GM12878 (cell line): ENCODE measurements around the gene MCF2L2. TPM values are rescaled to one million over a fixed set of nuclear protein-coding genes. Genes with fewer than 3 reads are reported as not detected.

Source experiments
- ATAC-seq: fragments of 200-7000 bp; cut with Tn5 transposase; 3 replicates; pipeline ENCODE4 v1.9.1; 2020; ENCODE audit warnings: mild to moderate bottlenecking, moderate library complexity
- BruUV-seq: library from RNA; stranded (reverse); fragments of 400-500 nt; replicated peaks from 2 replicates; lab custom pipeline; 2021; lab: Mats Ljungman, UMichigan
- CTCF ChIA-PET: fragments of 300-600 bp; sonication (Branson Sonifier 250); formaldehyde crosslinking; extraction: SDS; loops from one replicate; lab custom pipeline; 2021; ENCODE audit warnings: inconsistent platforms; lab: Yijun Ruan, JAX
- POLR2A ChIA-PET: fragments of 350-600 bp; formaldehyde crosslinking; extraction: SDS; loops from one replicate; lab custom pipeline; 2021; ENCODE audit warnings: inconsistent platforms; lab: Charles Lee
- RAD21 ChIA-PET: fragments of 300-600 bp; sonication (Branson Sonifier 250); formaldehyde crosslinking; loops from one replicate; lab custom pipeline; 2023; ENCODE audit warnings: antibody characterized with exemption; ENCODE audit not compliant: unreplicated experiment; lab: Charles Lee
- SMC1A ChIA-PET: fragments of 300-600 bp; sonication (Branson Sonifier 250); formaldehyde crosslinking; loops from one replicate; lab custom pipeline; 2023; ENCODE audit not compliant: unreplicated experiment, uncharacterized antibody; lab: Charles Lee
- DNase-seq: peaks from one replicate; pipeline ENCODE4 v3.0.0-alpha.2; 2011; ENCODE audit warnings: low read depth, low spot score
- FAIRE-seq: peaks from 3 replicates; lab custom pipeline; 2011; peaks lifted over from hg19 to GRCh38; lab: Jason Lieb, UNC
- H2AFZ ChIP-seq: 2 replicates; pipeline ENCODE4 v1.6.0; 2011; ENCODE audit warnings: low read depth, low read length, control low read depth; ENCODE audit not compliant: control insufficient read depth
- H3K27ac ChIP-seq: 2 replicates; pipeline ENCODE4 v1.5.1; 2011; ENCODE audit warnings: control low read depth; ENCODE audit not compliant: control insufficient read depth, insufficient read depth
- H3K27me3 ChIP-seq, 2 experiments: replicated peaks in 1 of 2; 2 replicates each; pipeline versions ENCODE4 v1.6.0 to v1.6.1; 2011; ENCODE audit warnings: low read length in 1 of 2; ENCODE audit not compliant: control insufficient read depth in 2 of 2, insufficient read depth in 2 of 2
- H3K36me3 ChIP-seq, 2 experiments: 2 replicates each; pipeline ENCODE4 v1.5.1; 2011; ENCODE audit warnings: low read length in 1 of 2; ENCODE audit not compliant: control insufficient read depth in 2 of 2, insufficient read depth in 2 of 2
- H3K4me1 ChIP-seq: 2 replicates; pipeline ENCODE4 v1.6.1; 2011; ENCODE audit warnings: mild to moderate bottlenecking, low read length, moderate library complexity, mixed read lengths; ENCODE audit not compliant: control insufficient read depth, insufficient read depth
- H3K4me2 ChIP-seq: 2 replicates; pipeline ENCODE4 v1.6.0; 2011; ENCODE audit warnings: control low read depth; ENCODE audit not compliant: control insufficient read depth, insufficient read depth
- H3K4me3 ChIP-seq: fragments of 200-600 bp; sonication (generic); 2 replicates; pipeline ENCODE4 v1.5.1; 2016
- H3K79me2 ChIP-seq: 2 replicates; pipeline ENCODE4 v1.6.0; 2011; ENCODE audit warnings: low read length; ENCODE audit not compliant: control insufficient read depth, insufficient read depth
- H3K9ac ChIP-seq: 2 replicates; pipeline ENCODE4 v1.8.0; 2011; ENCODE audit warnings: low read length, control low read depth, mixed read lengths; ENCODE audit not compliant: control insufficient read depth, insufficient read depth
- H3K9me3 ChIP-seq: replicated peaks from 3 replicates; pipeline ENCODE4 v1.5.1; 2011; ENCODE audit warnings: mild to moderate bottlenecking, low read length; ENCODE audit not compliant: control insufficient read depth, insufficient read depth
- H4K20me1 ChIP-seq: 2 replicates; pipeline ENCODE4 v1.6.0; 2011; ENCODE audit not compliant: control insufficient read depth, insufficient read depth
- CBFB ChIP-seq: IDR thresholded peaks from 2 replicates; pipeline ENCODE4 v1.6.1; 2016; ENCODE audit warnings: antibody characterized with exemption, low read depth
- MYC ChIP-seq: IDR thresholded peaks from 2 replicates; pipeline ENCODE4 v1.6.1; 2011; ENCODE audit warnings: mild to moderate bottlenecking, low read length, moderate library complexity, inconsistent platforms; ENCODE audit not compliant: insufficient read depth, insufficient replicate concordance, insufficient read length, severe bottlenecking
- STAT3 ChIP-seq: IDR thresholded peaks from 2 replicates; pipeline ENCODE4 v1.6.1; 2011; ENCODE audit warnings: low read depth, low read length, improper control_type of control experiment
- ZBTB11 ChIP-seq: fragments of 450-650 bp; formaldehyde crosslinking; IDR thresholded peaks from 2 replicates; pipeline ENCODE4 v1.5.0; 2022; ENCODE audit warnings: mild to moderate bottlenecking, missing genetic modification characterization
- WGBS: methylation state at CpG from one replicate; pipeline ENCODE4 v1.1.6; 2016; ENCODE audit warnings: low lambda C conversion rate; ENCODE audit not compliant: insufficient replicate concordance, insufficient coverage; ENCODE audit errors: missing lambda C conversion rate; 5-methylcytosine and 5-hydroxymethylcytosine counted together
- in situ Hi-C: fragments of 300-500 bp; cut with MboI; formaldehyde crosslinking; loops from 9 replicates; pipeline ENCODE4 v1.14.3; 2018; ENCODE audit warnings: mixed read lengths
- intact Hi-C: fragments of 100-400 bp; cut with micrococcal nuclease; formaldehyde crosslinking; loops from one replicate; pipeline ENCODE4 v1.14.2; 2022; ENCODE audit not compliant: unreplicated experiment
- polyA plus RNA-seq, 11 experiments: library from polyadenylated mRNA; depleted of rRNA in 4 of 11; unstranded in 6 of 11; stranded (reverse) in 5 of 11; fragments of >200 nt; fragmentation: Nextera tagmentation in 4 of 11; fragmentation: Illumina TruSeq in 1 of 11; extraction: Ambion mirVana in 4 of 11; extraction: Trizol in 1 of 11; gene quantifications; 1 replicate in 1 of 11; 2 replicates in 10 of 11; pipeline versions ENCODE4 v1.2.1 to v1.2.3, GENCODE V29; 2011 to 2016; ENCODE audit warnings: inconsistent platforms in 2 of 11, missing spikeins in 2 of 11, low read depth in 1 of 11
- total RNA-seq, 4 experiments: library from RNA; depleted of rRNA in 3 of 4; stranded (reverse); fragments of >200 nt in 3 of 4; fragmentation: Illumina TruSeq in 1 of 4; extraction: Trizol in 1 of 4; gene quantifications; 2 replicates each; pipeline versions ENCODE4 v1.2.1 to v1.2.3, GENCODE V29; 2013 to 2021
- TF ChIP-seq, protein P1 (sequence below): fragments of 450-650 bp; formaldehyde crosslinking; IDR thresholded peaks from 2 replicates; pipeline ENCODE4 v1.4.0; 2022; ENCODE audit warnings: mild to moderate bottlenecking, moderate library complexity

Gene MCF2L2
- total and polyA plus RNA-seq, 10 of the 15 experiments (the other 5 are each of a cell fraction or from before 2014, with no cell fraction given), result 0.37 to 2.8 (median 1.4) TPM

DNA sequence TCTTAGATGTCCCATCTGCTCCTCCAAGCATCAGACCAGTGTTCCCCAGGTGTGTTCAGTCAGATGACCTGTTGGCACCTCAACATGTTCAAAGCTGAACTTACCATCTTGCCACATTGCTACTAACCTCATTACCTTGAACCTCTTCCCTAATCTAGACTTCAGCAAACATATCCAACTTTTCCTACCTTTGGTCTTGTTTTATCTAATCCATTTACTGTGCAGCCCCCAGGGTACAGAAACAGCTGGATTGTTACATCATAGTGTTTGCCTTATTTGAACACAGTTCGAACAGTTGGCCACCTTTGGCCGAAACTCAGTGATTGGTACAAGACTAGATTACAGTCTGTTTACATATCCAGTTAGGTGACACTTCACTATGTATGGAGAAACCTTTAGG lies 36.1 kb upstream of the MCF2L2 start:
- H3K9me3 ChIP-seq, result no peaks in the 10 kb centered on the region
- H3K36me3 ChIP-seq, result no peaks in the 10 kb centered on the region
- no peaks in the 10 kb centered on the region for H4K20me1 ChIP-seq
- SMC1A ChIA-PET, result no interaction called here
- H3K79me2 ChIP-seq, result no peaks in the 10 kb centered on the region
- 66% methylated on average over 2 of the region's 2 CpGs for WGBS
- DNase-seq, result no peak
- POLR2A ChIA-PET, result no interaction called here
- H3K4me1 ChIP-seq, result no peaks in the 10 kb centered on the region
- H2AFZ ChIP-seq, result no peak overlapping the region
- no peak overlapping the region for H3K4me2 ChIP-seq
- no TSS peak for BruUV-seq
- RAD21 ChIA-PET, result interaction anchor here (1.8 kb wide), 1 partner anchor 27 kb away, joined by 5 read pairs; no protein-coding TSS in a partner anchor
- CTCF ChIA-PET, result no interaction called here
- no peak overlapping the region for H3K9ac ChIP-seq
- no peak overlapping the region for H3K4me3 ChIP-seq
- no peak overlapping the region for H3K27ac ChIP-seq
- ATAC-seq, result no peak
- FAIRE-seq, result no peak
- TF ChIP-seq, protein P1, sequence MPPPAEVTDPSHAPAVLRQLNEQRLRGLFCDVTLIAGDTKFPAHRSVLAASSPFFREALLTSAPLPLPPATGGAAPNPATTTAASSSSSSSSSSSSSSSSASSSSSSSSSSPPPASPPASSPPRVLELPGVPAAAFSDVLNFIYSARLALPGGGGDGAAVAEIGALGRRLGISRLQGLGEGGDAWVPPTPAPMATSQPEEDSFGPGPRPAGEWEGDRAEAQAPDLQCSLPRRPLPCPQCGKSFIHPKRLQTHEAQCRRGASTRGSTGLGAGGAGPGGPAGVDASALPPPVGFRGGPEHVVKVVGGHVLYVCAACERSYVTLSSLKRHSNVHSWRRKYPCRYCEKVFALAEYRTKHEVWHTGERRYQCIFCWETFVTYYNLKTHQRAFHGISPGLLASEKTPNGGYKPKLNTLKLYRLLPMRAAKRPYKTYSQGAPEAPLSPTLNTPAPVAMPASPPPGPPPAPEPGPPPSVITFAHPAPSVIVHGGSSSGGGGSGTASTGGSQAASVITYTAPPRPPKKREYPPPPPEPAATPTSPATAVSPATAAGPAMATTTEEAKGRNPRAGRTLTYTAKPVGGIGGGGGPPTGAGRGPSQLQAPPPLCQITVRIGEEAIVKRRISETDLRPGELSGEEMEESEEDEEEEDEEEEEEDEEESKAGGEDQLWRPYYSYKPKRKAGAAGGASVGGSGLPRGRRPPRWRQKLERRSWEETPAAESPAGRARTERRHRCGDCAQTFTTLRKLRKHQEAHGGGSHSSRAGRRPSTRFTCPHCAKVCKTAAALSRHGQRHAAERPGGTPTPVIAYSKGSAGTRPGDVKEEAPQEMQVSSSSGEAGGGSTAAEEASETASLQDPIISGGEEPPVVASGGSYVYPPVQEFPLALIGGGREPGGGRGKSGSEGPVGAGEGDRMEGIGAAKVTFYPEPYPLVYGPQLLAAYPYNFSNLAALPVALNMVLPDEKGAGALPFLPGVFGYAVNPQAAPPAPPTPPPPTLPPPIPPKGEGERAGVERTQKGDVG (CRISPR knock-in tag), result no peak
- TF ChIP-seq CBFB (no peak), STAT3 (no peak), MYC (no peak), ZBTB11 (CRISPR knock-in tag) (no peak)
- intact Hi-C loops (no loop called here), in situ Hi-C loops (no loop called here)
- H3K27me3 ChIP-seq, result no peaks in the 10 kb centered on the region
